Raji (cell line): ENCODE results near the gene PCDH9.

Source experiments
- POLR2A ChIP-seq: IDR thresholded peaks from 2 replicates; pipeline ENCODE4 v1.6.1; 2011; ENCODE audit warnings: low read depth, low read length, control low read depth; ENCODE audit not compliant: insufficient read depth

PCDH9 gene

GRCh38 chr13:66402546-66402945 lies 827.6 kb downstream of the PCDH9 start:
- TF ChIP-seq POLR2A = no peak

GRCh38 chr13:66402066-66402465 lies 828.1 kb downstream of the PCDH9 start:
- no peak for TF ChIP-seq POLR2A

DNA sequence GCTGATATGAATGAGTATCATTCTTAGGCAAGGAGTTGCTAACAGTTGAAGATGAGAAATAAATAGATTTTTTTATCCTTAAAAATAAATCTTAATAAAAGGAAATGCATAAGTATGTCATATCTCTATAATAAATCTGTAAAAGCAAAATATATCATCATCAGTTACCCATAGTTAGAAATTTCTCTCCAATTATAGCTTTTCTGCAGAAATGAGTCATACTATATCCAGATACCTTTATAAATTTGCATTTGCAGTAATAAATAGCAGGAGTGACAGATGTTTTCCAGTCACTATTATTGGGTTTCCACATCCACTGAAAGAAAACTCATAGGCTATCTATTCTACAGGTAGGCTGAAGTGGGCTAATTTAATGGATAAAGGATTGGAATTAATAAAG lies 829.8 kb downstream of the PCDH9 start:
- TF ChIP-seq POLR2A = no peak

GRCh38 chr13:66399873-66400272 lies 830.3 kb downstream of the PCDH9 start:
- TF ChIP-seq POLR2A = no peak

- TF ChIP-seq POLR2A = no peak
Measured at GRCh38 chr13:66397133-66397532, 833.0 kb downstream of the PCDH9 start.

- TF ChIP-seq POLR2A = no peak
Measured at GRCh38 chr13:66391322-66391721, 838.8 kb downstream of the PCDH9 start.

- no peak for TF ChIP-seq POLR2A
Measured at GRCh38 chr13:66378894-66379293, 851.2 kb downstream of the PCDH9 start.

GRCh38 chr13:66377569-66377968 lies 852.6 kb downstream of the PCDH9 start:
- TF ChIP-seq POLR2A = no peak

GRCh38 chr13:66375756-66376155 lies 854.4 kb downstream of the PCDH9 start:
- TF ChIP-seq POLR2A = no peak

DNA sequence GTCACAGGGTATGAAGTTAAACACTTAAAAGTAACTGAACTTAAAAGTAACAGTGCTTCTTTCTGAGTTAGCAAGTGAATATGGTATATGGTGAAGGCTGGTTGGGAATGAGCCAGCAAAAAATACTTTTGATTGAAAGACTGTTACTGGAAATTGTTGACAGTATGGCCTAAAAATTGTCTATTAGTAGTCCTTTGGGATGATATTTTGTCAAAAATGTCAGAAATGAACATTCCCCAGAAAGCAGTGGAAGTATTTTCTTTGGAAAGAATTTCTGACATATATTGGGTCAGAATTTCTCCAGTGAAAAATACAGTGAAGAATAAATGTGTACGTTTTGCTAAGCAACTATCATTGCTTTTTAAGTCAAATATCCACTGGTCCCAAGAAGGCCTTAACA lies 860.5 kb downstream of the PCDH9 start:
- TF ChIP-seq POLR2A = no peak

- TF ChIP-seq POLR2A = no peak
Measured at GRCh38 chr13:66367356-66367755, 862.8 kb downstream of the PCDH9 start.

GRCh38 chr13:66365101-66365500 lies 865.0 kb downstream of the PCDH9 start:
- no peak for TF ChIP-seq POLR2A

DNA sequence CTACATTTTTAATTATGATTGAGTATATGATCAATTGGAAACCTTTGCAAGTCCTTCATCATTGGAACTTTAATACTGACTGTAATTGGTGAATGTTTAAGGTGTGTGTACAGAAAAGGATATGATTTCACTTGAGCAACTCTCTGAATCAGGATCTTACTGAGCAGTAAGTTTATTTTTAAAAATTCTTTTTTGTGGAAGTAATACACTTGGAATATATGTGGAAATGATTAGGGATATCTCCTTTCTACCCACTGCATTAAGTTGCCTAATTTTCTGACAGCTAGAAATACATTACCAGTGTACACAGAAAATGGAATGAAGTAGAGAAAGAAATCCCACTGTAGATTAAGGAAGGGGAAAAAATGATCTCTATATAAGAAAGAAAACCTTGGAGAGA lies 865.8 kb downstream of the PCDH9 start:
- no peak for TF ChIP-seq POLR2A

GRCh38 chr13:66362485-66362884 lies 867.7 kb downstream of the PCDH9 start:
- TF ChIP-seq POLR2A = no peak

- no peak for TF ChIP-seq POLR2A
Measured at GRCh38 chr13:66359910-66360552, 870.1 kb downstream of the PCDH9 start.

DNA sequence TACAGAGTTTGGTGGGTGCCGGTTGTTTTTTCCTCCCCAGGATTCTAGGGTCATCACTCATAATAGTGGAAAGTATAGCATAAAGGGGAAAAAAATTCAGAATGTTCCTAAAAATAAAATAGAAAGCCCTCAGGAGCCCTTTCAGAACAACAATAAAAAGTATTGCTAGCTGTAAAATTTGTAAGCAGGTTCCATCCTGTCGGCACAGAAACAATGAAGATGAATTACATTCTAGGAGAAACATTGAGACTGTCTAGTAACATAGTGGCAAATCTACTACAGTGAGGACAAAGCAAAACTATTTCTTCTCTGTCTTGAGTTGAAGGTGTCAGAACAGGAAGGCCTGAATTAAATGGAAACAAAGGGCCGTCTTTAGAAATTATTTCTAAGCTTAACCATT lies 870.7 kb downstream of the PCDH9 start:
- TF ChIP-seq POLR2A = no peak

DNA sequence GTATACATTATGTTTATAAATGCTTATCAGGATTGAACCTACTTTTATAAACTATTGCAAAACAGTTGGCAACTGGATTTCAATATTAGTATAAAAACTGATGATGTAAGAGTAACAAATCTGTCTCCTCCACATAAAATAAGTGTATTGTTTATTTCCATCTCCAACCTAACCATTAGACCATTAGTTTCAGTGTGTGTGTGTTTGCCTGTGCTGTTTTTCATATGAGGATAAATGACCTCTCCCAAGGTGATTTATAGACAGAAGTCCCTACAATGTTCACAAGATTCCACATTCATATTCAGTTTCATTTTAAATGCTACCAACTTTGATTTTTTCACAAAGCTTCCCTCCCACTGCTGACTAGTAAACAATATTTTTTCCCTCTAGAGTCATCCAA lies 871.6 kb downstream of the PCDH9 start:
- no peak for TF ChIP-seq POLR2A

DNA sequence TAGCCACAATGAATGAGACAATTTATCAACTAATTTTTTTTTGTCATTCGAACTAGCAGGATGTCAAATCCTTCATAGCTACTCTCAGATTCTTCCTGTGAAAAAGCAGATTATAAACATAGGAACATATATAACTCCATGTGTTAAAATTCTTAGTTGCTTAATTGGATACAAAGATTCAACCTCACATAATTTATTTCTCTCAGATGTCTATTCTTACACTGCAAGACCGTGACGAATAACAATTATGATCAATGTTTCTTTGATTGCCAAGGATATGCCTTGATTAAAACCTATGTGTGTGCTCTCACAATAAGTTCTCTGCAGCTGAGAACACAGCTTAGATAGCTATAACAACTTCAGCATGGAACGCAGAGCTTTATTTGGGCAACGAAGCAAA lies 872.7 kb downstream of the PCDH9 start:
- TF ChIP-seq POLR2A = no peak
